IMR-90 (cell line): ENCODE data around the gene SYT2.
"Not testable (repeated sequence)": the region's sequence is repeated elsewhere in the genome, so short reads cannot be mapped to it uniquely, and the experiment has no call there.

Source experiments
- BHLHE40 ChIP-seq: fragments of 150-350 bp; IDR thresholded peaks from 2 replicates; pipeline ENCODE4 v1.6.1; 2016; ENCODE audit warnings: mild to moderate bottlenecking, low read depth, low read length
- CHD1 ChIP-seq: IDR thresholded peaks from 2 replicates; pipeline ENCODE4 v1.6.1; 2012; ENCODE audit warnings: low read depth, low read length, improper control_type of control experiment
- CTCF ChIP-seq: conservative IDR thresholded peaks from 2 replicates; pipeline ENCODE4 v1.5.1; 2012; ENCODE audit warnings: mild to moderate bottlenecking, low read depth, low read length, improper control_type of control experiment
- ELK1 ChIP-seq: fragments of 150-350 bp; IDR thresholded peaks from 2 replicates; pipeline ENCODE4 v1.6.1; 2016; ENCODE audit warnings: low read depth, mild to moderate bottlenecking, low read length, moderate library complexity, borderline replicate concordance
- FOS ChIP-seq: fragments of 150-350 bp; IDR thresholded peaks from 2 replicates; pipeline ENCODE4 v1.6.1; 2016; ENCODE audit warnings: low read depth, low read length
- MAZ ChIP-seq: IDR thresholded peaks from 2 replicates; pipeline ENCODE4 v1.6.1; 2012; ENCODE audit warnings: low read depth, mild to moderate bottlenecking, low read length, improper control_type of control experiment, moderate library complexity, borderline replicate concordance
- MXI1 ChIP-seq: IDR thresholded peaks from 2 replicates; pipeline ENCODE4 v1.6.1; 2012; ENCODE audit warnings: low read depth, mild to moderate bottlenecking, low read length, moderate library complexity, borderline replicate concordance
- NFE2L2 ChIP-seq: fragments of 150-350 bp; IDR thresholded peaks from 2 replicates; pipeline ENCODE4 v1.6.1; 2016; ENCODE audit warnings: low read depth, mild to moderate bottlenecking, low read length
- POLR2A ChIP-seq: IDR thresholded peaks from 2 replicates; pipeline ENCODE4 v1.6.1; 2012; ENCODE audit warnings: mild to moderate bottlenecking, low read depth, low read length
- RAD21 ChIP-seq: IDR thresholded peaks from 2 replicates; pipeline ENCODE4 v1.6.1; 2012; ENCODE audit warnings: low read length, improper control_type of control experiment
- RCOR1 ChIP-seq: IDR thresholded peaks from 2 replicates; pipeline ENCODE4 v1.6.1; 2012; ENCODE audit warnings: mild to moderate bottlenecking, low read length, improper control_type of control experiment; ENCODE audit not compliant: insufficient replicate concordance
- RFX5 ChIP-seq: IDR thresholded peaks from 2 replicates; pipeline ENCODE4 v1.8.0; 2012; ENCODE audit warnings: low read depth, mild to moderate bottlenecking, low read length, moderate library complexity
- SMC3 ChIP-seq: fragments of 150-350 bp; IDR thresholded peaks from 2 replicates; pipeline ENCODE4 v1.6.1; 2016; ENCODE audit warnings: low read depth, mild to moderate bottlenecking, antibody characterized with exemption, low read length, moderate library complexity
- USF2 ChIP-seq: fragments of 150-350 bp; IDR thresholded peaks from 2 replicates; pipeline ENCODE4 v1.6.1; 2017; ENCODE audit warnings: mild to moderate bottlenecking, antibody characterized with exemption, low read length, low read depth

GRCh38 chr1:202723046-202723445, 12.8 kb upstream of the SYT2 start:
- TF ChIP-seq POLR2A, CTCF, ELK1, CHD1, RAD21, RFX5, USF2, FOS, MXI1, SMC3, RCOR1, BHLHE40, MAZ, NFE2L2: not testable (repeated sequence)
